ENCODE measurements around the gene NDUFAF8. TPM values are rescaled to one million over a fixed set of nuclear protein-coding genes. Genes with fewer than 3 reads are reported as not detected.

NDUFAF8 gene
- total and polyA plus RNA-seq, 9 donors: 36.3 to 69.7 (median 53.4) TPM

DNA sequence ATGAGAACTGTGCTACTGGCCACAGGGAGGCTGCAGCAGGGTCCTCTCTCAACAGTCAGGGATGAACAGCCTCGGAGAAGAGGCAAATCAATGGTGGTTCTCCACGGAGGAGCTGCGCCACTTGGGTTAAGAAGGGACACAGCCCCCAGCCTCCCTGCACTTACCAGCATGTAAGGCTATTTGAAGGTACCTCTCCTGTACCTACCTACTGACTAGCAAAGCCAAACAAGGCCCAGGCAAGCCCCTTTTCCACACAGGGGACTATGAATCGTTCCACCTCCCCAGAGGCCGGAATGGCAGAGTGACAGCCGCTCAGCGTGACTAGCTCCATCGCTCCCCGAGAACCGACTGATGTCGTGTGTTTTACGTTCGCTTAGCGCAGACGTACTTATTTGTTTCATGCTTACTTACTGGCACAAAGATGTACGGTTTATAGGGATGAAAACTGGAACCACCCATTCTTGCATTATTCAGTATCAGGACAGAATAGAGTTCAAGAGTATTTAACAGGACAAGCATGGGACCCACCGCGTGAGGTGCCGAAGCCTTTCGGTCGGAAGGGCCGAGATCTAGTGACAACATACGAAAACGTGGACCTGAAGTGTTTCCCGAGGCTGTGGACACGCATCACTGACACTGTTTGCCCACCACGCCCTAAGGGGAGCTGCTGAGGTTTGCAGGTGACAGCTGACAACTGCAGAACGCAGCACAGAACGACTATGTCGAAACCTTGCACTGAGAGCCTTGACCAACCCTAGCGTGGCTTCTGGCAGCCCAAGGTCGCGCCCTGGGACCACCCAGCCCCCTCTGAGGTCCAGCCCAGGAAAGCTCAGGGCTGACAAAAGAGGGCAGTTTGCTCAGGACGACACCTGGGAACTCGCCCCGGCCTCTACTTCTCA is 1.3 kb upstream of the NDUFAF8 start:
- Histone ChIP-seq H3K27ac (ENCODE audit: low read length) (no peak overlapping the region), H3K27me3 (ENCODE audit: control insufficient read depth, insufficient read depth, low read length) (no peaks in the 10 kb centered on the region), H3K9me3 (replicated peaks; ENCODE audit: control insufficient read depth, low read depth, low read length) (no peaks in the 10 kb centered on the region), H3K4me1 (ENCODE audit: control insufficient read depth, insufficient read depth, low read length) (peaks cover 27% of the 10 kb centered on the region), H3K36me3 (ENCODE audit: control insufficient read depth, insufficient read depth, low read length) (peaks cover 30% of the 10 kb centered on the region), H3K4me3 (ENCODE audit: low read length) (peak overlapping the region; percentile 61)
- no peak for DNase-seq
- 54% methylated on average over 36 of the region's 36 CpGs for WGBS (ENCODE audit: insufficient coverage)

DNA sequence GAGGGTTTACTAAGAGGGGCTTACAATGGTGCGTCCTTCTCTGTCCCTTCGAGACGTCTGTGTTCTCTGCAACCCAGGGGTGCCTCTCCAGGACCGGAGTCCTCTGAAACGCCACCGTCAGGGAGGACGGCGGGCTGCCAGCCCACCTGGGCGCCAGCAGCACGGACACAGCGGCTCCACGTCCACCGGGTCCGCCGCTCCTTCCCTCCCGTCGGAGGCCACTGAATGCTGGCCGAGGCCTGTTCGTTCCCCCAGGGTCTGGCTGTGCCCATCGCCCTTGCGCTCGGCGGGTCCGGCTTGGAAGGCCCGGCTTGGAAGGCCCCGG is 666 bp upstream of the NDUFAF8 start:
- WGBS (ENCODE audit: insufficient coverage): under 1% methylated on average over 26 of the region's 26 CpGs
- no peak for DNase-seq

DNA sequence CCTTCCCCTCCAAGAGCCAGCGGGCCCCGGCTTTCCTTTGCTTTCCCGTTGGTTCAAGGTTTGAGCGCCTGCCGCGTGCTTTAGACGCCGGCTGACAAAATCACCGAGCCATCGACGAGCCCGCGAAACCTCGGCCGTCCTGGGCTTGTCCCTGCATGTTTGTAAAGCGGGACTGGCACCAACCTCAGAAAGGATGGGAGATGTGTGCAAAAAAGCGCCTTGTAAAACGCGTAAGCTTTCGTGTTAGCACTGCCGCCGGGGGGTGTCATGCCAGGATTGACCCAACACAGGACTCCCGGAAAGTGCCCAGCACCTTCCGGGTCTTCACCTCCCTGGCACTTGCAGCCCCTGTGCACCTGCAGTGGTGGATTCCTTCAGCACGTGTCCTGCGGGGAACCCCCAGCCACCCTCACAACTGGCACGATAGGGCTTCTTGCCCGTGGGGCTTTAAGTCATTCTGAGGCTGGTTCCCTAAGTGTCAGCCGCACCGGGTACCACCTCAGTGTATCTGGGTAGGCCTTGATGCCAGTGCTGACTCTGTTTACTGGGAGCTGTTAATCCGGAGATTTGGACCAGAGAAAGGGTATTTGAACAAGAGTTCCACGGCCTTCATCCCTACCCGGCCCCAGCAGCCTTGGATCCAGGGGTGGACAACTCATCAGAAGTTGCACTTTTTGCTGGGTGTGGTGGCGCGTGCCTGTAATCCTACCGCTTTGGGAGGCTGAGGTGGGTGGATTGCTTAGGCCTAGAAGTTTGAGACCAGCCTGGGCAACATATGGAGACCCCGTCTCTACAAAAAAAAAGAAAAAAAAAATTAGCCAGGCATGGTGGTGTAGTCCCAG is 817 bp downstream of the NDUFAF8 start:
- Histone ChIP-seq H3K36me3 (ENCODE audit: control insufficient read depth, insufficient read depth, low read length) (peaks cover 20% of the 10 kb centered on the region), H3K27me3 (ENCODE audit: control insufficient read depth, insufficient read depth, low read length) (no peaks in the 10 kb centered on the region), H3K9me3 (replicated peaks; ENCODE audit: control insufficient read depth, low read depth, low read length) (no peaks in the 10 kb centered on the region), H3K4me3 (ENCODE audit: low read length) (peak overlapping the region; percentile 79), H3K4me1 (ENCODE audit: control insufficient read depth, insufficient read depth, low read length) (peaks cover 27% of the 10 kb centered on the region), H3K27ac (ENCODE audit: low read length) (peak overlapping the region; percentile 29)
- no peak for DNase-seq
- 12% methylated on average over 33 of the region's 37 CpGs for WGBS (ENCODE audit: insufficient coverage)

More for the DNA sequence above, 666 bp upstream of the NDUFAF8 start:
- Histone ChIP-seq H3K27me3 (ENCODE audit: control insufficient read depth, insufficient read depth, low read length) (no peaks in the 10 kb centered on the region), H3K4me1 (ENCODE audit: control insufficient read depth, insufficient read depth, low read length) (peaks cover 27% of the 10 kb centered on the region), H3K36me3 (ENCODE audit: control insufficient read depth, insufficient read depth, low read length) (peaks cover 25% of the 10 kb centered on the region), H3K27ac (ENCODE audit: low read length) (no peak overlapping the region), H3K4me3 (ENCODE audit: low read length) (peak overlapping the region; percentile 61), H3K9me3 (replicated peaks; ENCODE audit: control insufficient read depth, low read depth, low read length) (no peaks in the 10 kb centered on the region)

DNA sequence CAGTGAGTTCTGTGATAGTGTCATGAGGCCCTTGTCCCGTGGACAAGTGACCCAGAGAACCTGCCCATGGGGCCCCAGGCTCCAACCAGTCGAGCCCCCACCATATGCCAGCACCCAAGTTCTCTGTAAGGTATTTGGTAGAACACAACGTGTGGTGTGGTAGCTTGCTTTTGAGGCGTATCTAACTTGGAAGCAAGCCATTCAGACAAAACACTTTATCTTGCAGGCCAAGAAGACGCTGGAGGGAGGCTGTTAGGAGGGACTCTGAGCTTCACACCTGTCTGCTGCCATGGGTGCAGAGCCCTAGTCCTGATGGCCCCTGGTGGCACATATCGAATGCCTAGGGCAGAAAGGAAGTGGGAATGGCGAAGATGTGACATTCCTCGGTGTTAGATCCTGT is 1.6 kb downstream of the NDUFAF8 start:
- Histone ChIP-seq H3K27me3 (ENCODE audit: control insufficient read depth, insufficient read depth, low read length) (no peaks in the 10 kb centered on the region), H3K4me1 (ENCODE audit: control insufficient read depth, insufficient read depth, low read length) (peaks cover 27% of the 10 kb centered on the region), H3K36me3 (ENCODE audit: control insufficient read depth, insufficient read depth, low read length) (peaks cover 20% of the 10 kb centered on the region), H3K4me3 (ENCODE audit: low read length) (no peak overlapping the region), H3K9me3 (replicated peaks; ENCODE audit: control insufficient read depth, low read depth, low read length) (no peaks in the 10 kb centered on the region), H3K27ac (ENCODE audit: low read length) (no peak overlapping the region)
- 82% methylated on average over 5 of the region's 8 CpGs for WGBS (ENCODE audit: insufficient coverage)
- no peak for DNase-seq

DNA sequence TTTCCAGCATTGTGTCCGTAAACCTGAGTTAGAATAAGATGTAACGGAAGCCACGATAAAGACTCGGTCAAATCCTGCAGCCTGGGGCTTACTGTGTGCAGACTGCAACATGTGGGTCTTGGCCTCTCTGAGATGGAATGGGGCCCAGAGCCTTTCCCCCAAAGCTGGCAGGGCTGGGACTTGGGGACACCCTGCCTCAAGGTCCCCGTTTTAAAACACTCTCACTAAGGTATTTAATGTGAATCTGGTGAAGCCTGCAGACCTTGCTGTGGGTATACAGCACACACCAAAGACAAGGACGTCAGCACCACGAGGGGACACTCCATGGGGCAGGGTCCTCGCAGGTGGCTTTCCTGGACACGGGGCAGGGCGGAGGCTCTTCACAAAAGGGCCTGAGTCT is 2.1 kb downstream of the NDUFAF8 start:
- DNase-seq: no peak
- Histone ChIP-seq H3K27me3 (ENCODE audit: control insufficient read depth, insufficient read depth, low read length) (no peaks in the 10 kb centered on the region), H3K36me3 (ENCODE audit: control insufficient read depth, insufficient read depth, low read length) (peaks cover 18% of the 10 kb centered on the region), H3K4me1 (ENCODE audit: control insufficient read depth, insufficient read depth, low read length) (peaks cover 27% of the 10 kb centered on the region), H3K9me3 (replicated peaks; ENCODE audit: control insufficient read depth, low read depth, low read length) (no peaks in the 10 kb centered on the region), H3K4me3 (ENCODE audit: low read length) (no peak overlapping the region), H3K27ac (ENCODE audit: low read length) (no peak overlapping the region)
- WGBS (ENCODE audit: insufficient coverage): 83% methylated on average over 8 of the region's 10 CpGs

DNA sequence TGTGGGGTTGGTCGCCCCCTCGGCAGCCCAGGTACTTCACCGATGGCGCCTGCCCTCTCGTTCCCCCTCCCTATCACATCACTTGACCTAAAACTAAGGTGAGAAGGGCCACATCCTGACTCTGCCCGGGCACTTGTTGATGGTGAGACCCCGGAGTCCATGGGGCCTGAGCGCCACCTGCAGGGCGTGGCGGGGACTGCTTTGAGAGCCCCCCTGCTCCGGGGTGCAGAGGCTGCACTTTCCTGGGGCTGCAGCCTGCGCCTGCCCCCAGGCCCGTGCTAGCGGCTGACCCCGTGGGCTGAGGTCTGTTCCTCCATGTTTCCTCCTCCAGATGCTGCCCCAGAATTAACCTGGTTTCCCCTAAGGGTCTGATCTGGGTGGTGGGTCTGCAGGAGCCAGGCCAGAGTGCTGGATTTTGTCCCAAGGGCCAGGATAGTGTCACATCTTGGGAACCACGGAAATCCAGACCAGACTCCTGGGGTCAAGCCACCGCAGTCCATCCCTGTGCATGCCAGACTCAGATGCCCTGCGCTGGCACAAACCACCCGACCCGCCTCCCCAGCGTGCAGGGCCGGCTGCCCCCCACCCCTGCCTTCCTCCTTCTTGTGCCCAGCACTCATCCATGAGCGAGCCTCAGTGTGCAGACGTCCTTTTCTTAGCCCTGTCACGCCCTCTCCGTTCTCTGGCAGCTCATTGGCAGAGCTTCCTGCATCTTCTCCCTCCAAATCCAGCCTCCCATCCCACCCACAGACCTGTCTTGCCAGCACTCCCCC is 2.7 kb downstream of the NDUFAF8 start:
- Histone ChIP-seq H3K4me1 (ENCODE audit: control insufficient read depth, insufficient read depth, low read length) (peaks cover 27% of the 10 kb centered on the region), H3K27me3 (ENCODE audit: control insufficient read depth, insufficient read depth, low read length) (no peaks in the 10 kb centered on the region), H3K4me3 (ENCODE audit: low read length) (no peak overlapping the region), H3K27ac (ENCODE audit: low read length) (no peak overlapping the region), H3K36me3 (ENCODE audit: control insufficient read depth, insufficient read depth, low read length) (peaks cover 14% of the 10 kb centered on the region), H3K9me3 (replicated peaks; ENCODE audit: control insufficient read depth, low read depth, low read length) (no peaks in the 10 kb centered on the region)
- DNase-seq: no peak
- WGBS (ENCODE audit: insufficient coverage): 36% methylated on average over 22 of the region's 26 CpGs

DNA sequence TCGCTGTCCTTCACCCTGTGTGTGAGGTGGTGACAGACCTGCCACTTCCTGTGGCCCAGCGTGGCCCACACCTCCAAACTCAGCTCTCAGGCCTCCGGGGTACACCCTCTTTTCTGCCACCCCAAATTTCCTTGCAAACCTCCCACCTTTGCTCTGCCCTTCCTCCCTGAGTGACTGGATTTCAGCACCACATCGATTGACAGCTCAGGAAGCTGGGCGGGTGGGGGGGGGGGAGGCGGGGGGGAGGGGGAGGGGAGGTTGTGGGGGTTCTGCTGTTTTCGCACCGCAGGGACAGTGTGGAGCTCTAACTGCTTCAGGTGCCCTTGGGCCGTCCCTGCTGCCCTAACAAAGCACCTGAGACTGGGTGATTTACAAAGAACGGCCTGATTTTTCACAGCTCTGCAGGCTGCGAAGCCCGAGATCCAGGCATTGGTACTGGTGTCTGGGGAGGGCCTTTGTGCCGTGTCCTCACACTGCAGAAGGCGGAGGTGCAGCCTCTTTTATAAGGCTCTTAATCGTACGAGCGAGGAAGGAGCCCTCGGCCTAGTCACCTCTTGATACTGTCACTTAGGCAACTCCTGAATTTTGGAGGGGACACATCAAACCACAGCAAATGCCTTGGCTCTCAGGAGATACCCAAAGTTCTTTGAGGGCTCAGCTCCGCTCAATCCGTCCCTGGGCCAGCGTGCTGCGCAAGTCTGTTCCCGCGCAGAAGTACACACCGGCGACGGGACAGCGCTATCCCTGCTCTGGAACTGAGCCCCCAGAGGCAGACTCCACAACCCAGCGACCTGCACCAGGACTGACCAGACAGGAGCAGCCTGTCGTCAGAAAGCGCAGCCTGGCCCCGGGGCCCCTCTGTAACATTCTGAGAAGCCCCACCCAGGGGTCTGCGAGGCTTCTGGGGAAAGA is 3.6 kb downstream of the NDUFAF8 start:
- no peak for DNase-seq
- no peaks in the 10 kb centered on the region for H3K9me3 ChIP-seq (replicated peaks; ENCODE audit: control insufficient read depth, low read depth, low read length)
- 61% methylated on average over 26 of the region's 33 CpGs for WGBS (ENCODE audit: insufficient coverage)

DNA sequence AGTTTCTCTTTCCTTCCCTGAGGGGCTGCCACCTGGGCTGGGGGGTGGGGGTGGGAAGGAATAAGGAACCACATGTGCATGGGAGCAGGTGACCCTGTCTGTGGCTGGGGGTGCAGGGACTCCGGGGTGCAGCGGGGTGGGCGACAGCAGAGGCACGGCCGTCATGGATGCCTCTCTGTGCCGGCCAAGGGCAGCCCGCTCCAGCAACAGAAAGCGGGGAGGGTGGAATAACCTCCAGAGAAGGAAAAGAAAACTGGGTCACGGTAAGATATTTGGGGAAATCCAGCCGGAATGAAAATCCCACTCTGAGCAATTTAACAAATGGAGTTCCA is 4.2 kb downstream of the NDUFAF8 start:
- Histone ChIP-seq H3K4me3 (ENCODE audit: low read length) (no peak overlapping the region), H3K27ac (ENCODE audit: low read length) (no peak overlapping the region), H3K36me3 (ENCODE audit: control insufficient read depth, insufficient read depth, low read length) (peaks cover 14% of the 10 kb centered on the region), H3K4me1 (ENCODE audit: control insufficient read depth, insufficient read depth, low read length) (peaks cover 14% of the 10 kb centered on the region), H3K9me3 (replicated peaks; ENCODE audit: control insufficient read depth, low read depth, low read length) (no peaks in the 10 kb centered on the region), H3K27me3 (ENCODE audit: control insufficient read depth, insufficient read depth, low read length) (no peaks in the 10 kb centered on the region)
- 63% methylated on average over 2 of the region's 10 CpGs for WGBS (ENCODE audit: insufficient coverage)
- DNase-seq: no peak

More for the DNA sequence above, 3.6 kb downstream of the NDUFAF8 start:
- H3K27me3 ChIP-seq (ENCODE audit: control insufficient read depth, insufficient read depth, low read length): no peaks in the 10 kb centered on the region
- peaks cover 20% of the 10 kb centered on the region for H3K4me1 ChIP-seq (ENCODE audit: control insufficient read depth, insufficient read depth, low read length)
- H3K27ac ChIP-seq (ENCODE audit: low read length): no peak overlapping the region
- peaks cover 14% of the 10 kb centered on the region for H3K36me3 ChIP-seq (ENCODE audit: control insufficient read depth, insufficient read depth, low read length)
- H3K4me3 ChIP-seq (ENCODE audit: low read length): no peak overlapping the region

DNA sequence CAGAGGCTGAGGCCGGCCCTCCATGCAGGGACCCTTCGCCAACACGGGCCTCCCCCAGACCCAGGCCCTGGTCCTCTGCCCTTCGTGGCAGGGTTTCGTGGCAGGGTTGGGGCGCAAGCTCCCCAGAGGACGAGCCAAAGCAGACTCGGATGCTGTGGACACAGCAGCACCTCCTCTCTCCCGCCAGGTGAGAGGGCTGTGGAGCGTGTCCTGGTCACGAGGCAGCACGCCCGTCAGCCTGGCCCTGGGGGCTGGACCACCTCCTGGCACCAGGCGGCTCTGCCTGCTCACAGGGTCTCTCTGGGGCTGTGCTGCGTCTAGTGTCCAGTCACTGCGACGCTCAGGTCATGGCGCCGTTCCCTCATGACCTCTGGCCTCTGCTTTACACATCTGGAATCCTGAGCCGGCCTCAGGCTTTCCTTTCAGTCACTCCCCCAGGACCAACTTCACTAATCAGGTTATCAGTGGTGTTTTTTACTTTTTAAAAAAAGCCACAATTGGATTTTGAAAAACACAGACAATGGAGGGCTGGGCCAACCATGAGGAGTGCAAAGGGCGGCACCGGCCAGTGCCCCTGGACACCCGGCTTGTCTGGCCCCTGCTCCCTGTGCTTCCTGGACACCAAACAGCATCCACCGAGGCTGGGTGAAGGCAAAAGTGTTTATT is 5.4 kb downstream of the NDUFAF8 start:
- 54% methylated on average over 22 of the region's 24 CpGs for WGBS (ENCODE audit: insufficient coverage)
- H3K27me3 ChIP-seq (ENCODE audit: control insufficient read depth, insufficient read depth, low read length): no peaks in the 10 kb centered on the region
- no peak for DNase-seq
- no peaks in the 10 kb centered on the region for H3K9me3 ChIP-seq (replicated peaks; ENCODE audit: control insufficient read depth, low read depth, low read length)
- H3K4me3 ChIP-seq (ENCODE audit: low read length): no peak overlapping the region
- H3K27ac ChIP-seq (ENCODE audit: low read length): no peak overlapping the region
- H3K36me3 ChIP-seq (ENCODE audit: control insufficient read depth, insufficient read depth, low read length): peaks cover 19% of the 10 kb centered on the region
- peaks cover 14% of the 10 kb centered on the region for H3K4me1 ChIP-seq (ENCODE audit: control insufficient read depth, insufficient read depth, low read length)
